ENCODE data around the gene TPRN. TPM values are rescaled to one million over a fixed set of nuclear protein-coding genes. Genes with fewer than 3 reads are reported as not detected.
A peak's percentile ranks its signal among the peaks of the same experiment; 100 is the strongest.

TPRN gene
- total RNA-seq, 1 donor from 2014 or later: 8.2 TPM

DNA sequence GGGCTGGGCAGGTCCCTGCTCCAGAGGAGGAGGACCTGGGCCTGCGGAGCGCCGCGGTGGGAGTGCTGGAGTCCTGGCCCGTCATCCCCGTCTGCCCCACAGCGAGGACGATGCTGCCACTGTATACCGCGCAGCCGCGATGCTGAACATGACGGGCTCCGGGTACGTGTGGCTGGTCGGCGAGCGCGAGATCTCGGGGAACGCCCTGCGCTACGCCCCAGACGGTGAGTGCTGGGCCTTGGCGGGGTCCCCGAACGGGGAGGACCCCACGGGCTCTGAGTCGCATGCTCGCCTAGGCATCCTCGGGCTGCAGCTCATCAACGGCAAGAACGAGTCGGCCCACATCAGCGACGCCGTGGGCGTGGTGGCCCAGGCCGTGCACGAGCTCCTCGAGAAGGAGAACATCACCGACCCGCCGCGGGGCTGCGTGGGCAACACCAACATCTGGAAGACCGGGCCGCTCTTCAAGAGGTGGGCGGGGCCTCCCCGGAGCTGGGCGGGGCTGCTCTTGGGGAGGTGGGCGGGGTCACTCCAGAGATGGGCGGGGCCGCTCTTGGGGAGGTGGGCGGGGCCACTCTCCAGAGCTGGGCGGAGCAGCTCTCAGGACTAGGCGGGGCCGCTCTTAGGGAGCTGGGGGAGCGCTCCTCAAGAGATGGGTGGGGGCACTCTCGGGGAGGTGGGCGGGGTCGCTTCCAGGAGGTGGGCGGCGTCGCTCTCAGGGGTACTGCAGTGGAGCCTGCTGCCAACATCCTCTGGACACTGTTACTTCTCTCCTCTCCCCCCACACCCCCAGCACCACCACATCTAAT lies 43.8 kb downstream of the TPRN start:
- Mint-ChIP-seq H3K4me3 (ENCODE audit: unreplicated experiment) (no peak overlapping the region), H3K27me3 (ENCODE audit: unreplicated experiment) (peaks cover 15% of the 10 kb centered on the region)

DNA sequence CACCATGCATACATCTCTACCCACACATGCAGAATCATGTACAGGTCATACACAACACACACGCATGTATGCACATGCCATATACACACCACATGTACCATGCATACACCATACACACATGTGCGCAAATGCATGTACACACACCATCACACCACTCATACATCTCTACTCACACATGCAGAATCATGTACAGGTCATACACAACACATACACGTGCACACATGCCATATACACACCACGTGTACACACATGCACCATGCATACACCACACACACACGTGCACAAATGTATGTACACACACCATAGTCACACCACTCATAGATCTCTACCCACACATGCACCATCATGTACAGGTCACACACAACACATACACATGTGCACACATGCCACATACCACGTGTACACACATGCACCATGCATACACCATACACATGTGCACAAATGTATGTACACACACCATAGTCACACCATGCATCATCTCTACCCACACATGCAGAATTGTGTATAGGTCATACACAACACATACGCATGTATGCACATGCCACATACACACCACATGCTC lies 47.6 kb downstream of the TPRN start:
- Mint-ChIP-seq H3K36me3 (ENCODE audit: low read depth, unreplicated experiment) (no peaks in the 10 kb centered on the region), H3K4me3 (ENCODE audit: unreplicated experiment) (no peak overlapping the region)

More for the DNA sequence above, 43.8 kb downstream of the TPRN start:
- Mint-ChIP-seq H3K36me3 (ENCODE audit: low read depth, unreplicated experiment) (no peaks in the 10 kb centered on the region), H3K27ac (ENCODE audit: unreplicated experiment) (no peak overlapping the region), H3K4me1 (ENCODE audit: unreplicated experiment) (peaks cover 2% of the 10 kb centered on the region), H3K9me3 (ENCODE audit: unreplicated experiment) (no peaks in the 10 kb centered on the region)
- DNase-seq (ENCODE audit: low spot score): peak; percentile 53
- TF ChIP-seq, protein P1, sequence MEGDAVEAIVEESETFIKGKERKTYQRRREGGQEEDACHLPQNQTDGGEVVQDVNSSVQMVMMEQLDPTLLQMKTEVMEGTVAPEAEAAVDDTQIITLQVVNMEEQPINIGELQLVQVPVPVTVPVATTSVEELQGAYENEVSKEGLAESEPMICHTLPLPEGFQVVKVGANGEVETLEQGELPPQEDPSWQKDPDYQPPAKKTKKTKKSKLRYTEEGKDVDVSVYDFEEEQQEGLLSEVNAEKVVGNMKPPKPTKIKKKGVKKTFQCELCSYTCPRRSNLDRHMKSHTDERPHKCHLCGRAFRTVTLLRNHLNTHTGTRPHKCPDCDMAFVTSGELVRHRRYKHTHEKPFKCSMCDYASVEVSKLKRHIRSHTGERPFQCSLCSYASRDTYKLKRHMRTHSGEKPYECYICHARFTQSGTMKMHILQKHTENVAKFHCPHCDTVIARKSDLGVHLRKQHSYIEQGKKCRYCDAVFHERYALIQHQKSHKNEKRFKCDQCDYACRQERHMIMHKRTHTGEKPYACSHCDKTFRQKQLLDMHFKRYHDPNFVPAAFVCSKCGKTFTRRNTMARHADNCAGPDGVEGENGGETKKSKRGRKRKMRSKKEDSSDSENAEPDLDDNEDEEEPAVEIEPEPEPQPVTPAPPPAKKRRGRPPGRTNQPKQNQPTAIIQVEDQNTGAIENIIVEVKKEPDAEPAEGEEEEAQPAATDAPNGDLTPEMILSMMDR (IDR thresholded peaks at IDR 0.05; ENCODE audit: unreplicated experiment): no peak

DNA sequence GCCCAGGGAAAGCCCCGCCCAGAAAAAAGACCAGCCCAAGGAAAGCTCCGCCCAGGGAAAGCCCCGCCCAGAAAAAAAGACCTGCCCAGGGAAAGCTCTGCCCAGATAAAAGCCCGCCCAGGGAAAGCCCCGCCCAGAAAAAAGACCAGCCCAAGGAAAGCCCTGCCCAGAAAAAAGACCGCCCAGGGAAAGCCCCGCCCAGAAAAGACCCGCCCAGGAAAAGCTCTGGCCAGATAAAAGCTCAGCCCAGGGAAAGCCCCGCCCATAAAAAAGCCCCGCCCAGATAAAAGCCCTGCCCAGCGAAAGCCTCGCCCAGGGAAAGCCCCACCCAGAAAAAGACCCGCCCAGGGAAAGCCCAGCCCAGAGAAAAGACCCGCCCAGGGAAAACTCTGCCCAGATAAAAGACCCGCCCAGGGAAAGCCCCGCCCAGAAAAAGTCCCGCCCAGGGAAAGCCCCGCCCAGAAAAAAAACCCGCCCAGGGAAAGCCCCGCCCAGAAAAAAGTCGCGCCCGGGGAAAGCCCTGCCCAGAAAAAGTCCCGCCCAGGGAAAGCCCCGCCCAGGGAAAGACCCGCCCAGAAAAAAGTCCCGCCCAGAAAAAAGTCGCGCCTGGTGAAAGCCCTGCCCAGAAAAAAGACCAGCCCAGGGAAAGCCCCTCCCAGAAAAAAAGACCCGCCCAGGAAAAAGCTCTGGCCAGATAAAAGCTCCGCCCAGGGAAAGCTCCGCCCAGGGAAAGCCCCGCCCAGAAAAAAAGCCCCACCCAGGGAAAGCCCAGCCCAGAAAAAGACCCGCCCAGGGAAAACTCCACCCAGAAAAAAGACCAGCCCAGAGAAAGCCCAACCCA lies 49.7 kb downstream of the TPRN start:
- no peak for DNase-seq (ENCODE audit: low spot score)
- no peaks in the 10 kb centered on the region for H3K9me3 Mint-ChIP-seq (ENCODE audit: unreplicated experiment)

More for the DNA sequence above, 47.6 kb downstream of the TPRN start:
- Mint-ChIP-seq H3K4me1 (ENCODE audit: unreplicated experiment) (no peaks in the 10 kb centered on the region), H3K27me3 (ENCODE audit: unreplicated experiment) (peaks cover 8% of the 10 kb centered on the region), H3K27ac (ENCODE audit: unreplicated experiment) (no peak overlapping the region), H3K9me3 (ENCODE audit: unreplicated experiment) (no peaks in the 10 kb centered on the region)
- no peak for DNase-seq (ENCODE audit: low spot score)
- TF ChIP-seq, protein P1 (IDR thresholded peaks at IDR 0.05; ENCODE audit: unreplicated experiment): no peak

DNA sequence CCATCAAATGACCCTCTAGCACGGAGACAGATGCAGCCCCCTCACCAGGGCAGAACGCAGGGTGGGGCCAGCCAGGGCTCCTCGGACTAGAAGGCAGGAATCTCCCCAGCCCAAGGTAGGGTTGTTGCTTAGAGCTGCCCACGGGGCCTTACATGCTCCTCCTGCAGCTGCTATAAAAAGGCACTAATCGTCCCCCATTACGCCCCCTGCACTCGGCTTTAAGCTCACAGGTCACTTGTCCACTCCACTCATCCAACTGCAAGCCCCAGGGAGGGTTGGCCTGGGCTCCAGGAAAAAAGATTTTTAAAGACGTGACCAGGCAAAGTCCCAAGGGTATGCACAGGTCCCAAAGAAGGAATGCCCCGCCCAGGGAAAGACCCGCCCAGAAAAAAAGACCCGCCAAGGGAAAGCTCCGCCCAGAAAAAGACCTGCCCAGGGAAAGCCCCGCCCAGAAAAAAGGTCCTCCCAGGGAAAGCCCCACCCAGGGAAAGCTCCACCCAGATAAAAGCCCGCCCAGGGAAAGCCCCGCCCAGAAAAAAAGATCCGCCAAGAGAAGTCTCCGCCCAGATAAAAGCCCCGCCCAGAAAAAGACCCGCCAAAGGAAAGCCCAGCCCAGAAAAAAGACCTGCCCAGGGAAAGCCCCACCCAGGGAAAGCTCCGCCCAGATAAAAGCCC lies 50.5 kb downstream of the TPRN start:
- no peak overlapping the region for H3K27ac Mint-ChIP-seq (ENCODE audit: unreplicated experiment)
- H3K4me1 Mint-ChIP-seq (ENCODE audit: unreplicated experiment): no peaks in the 10 kb centered on the region
- TF ChIP-seq, protein P1 (IDR thresholded peaks at IDR 0.05; ENCODE audit: unreplicated experiment): no peak
- DNase-seq (ENCODE audit: low spot score): no peak
- H3K36me3 Mint-ChIP-seq (ENCODE audit: low read depth, unreplicated experiment): no peaks in the 10 kb centered on the region
- H3K9me3 Mint-ChIP-seq (ENCODE audit: unreplicated experiment): no peaks in the 10 kb centered on the region
- H3K4me3 Mint-ChIP-seq (ENCODE audit: unreplicated experiment): no peak overlapping the region
- H3K27me3 Mint-ChIP-seq (ENCODE audit: unreplicated experiment): peaks cover 10% of the 10 kb centered on the region

More for the DNA sequence above, 49.7 kb downstream of the TPRN start:
- no peak overlapping the region for H3K4me3 Mint-ChIP-seq (ENCODE audit: unreplicated experiment)
- peaks cover 11% of the 10 kb centered on the region for H3K27me3 Mint-ChIP-seq (ENCODE audit: unreplicated experiment)
- no peak overlapping the region for H3K27ac Mint-ChIP-seq (ENCODE audit: unreplicated experiment)
- TF ChIP-seq, protein P1 (IDR thresholded peaks at IDR 0.05; ENCODE audit: unreplicated experiment): no peak
- no peaks in the 10 kb centered on the region for H3K36me3 Mint-ChIP-seq (ENCODE audit: low read depth, unreplicated experiment)
- no peaks in the 10 kb centered on the region for H3K4me1 Mint-ChIP-seq (ENCODE audit: unreplicated experiment)

Measured in endothelial cell (in vitro differentiated cells).